Hepatocyte (in vitro differentiated cells): ENCODE data around the gene FAM241B. TPM values are rescaled to one million over a fixed set of nuclear protein-coding genes. Genes with fewer than 3 reads are reported as not detected.

Experiments
- DNase-seq: peaks from one replicate; pipeline ENCODE4 v3.0.0-alpha.2; 2016; ENCODE audit warnings: low spot score
- H2AFZ ChIP-seq: fragments of 200-600 bp; sonication (generic); 2 replicates; pipeline ENCODE4 v1.6.0; 2016; ENCODE audit warnings: antibody characterized with exemption, mild to moderate bottlenecking
- H3K27ac ChIP-seq: fragments of 200-600 bp; sonication (generic); 2 replicates; pipeline ENCODE4 v1.5.1; 2016; ENCODE audit warnings: mild to moderate bottlenecking
- H3K27me3 ChIP-seq: fragments of 200-600 bp; sonication (generic); 2 replicates; pipeline ENCODE4 v1.6.1; 2016
- H3K36me3 ChIP-seq: fragments of 200-600 bp; sonication (generic); replicated peaks from 2 replicates; pipeline ENCODE4 v1.5.1; 2016; ENCODE audit warnings: low read depth; ENCODE audit not compliant: insufficient read depth
- H3K4me1 ChIP-seq: fragments of 200-600 bp; sonication (generic); 2 replicates; pipeline ENCODE4 v1.5.1; 2016; ENCODE audit warnings: mild to moderate bottlenecking, moderate library complexity; ENCODE audit not compliant: insufficient read depth
- H3K4me2 ChIP-seq: fragments of 200-600 bp; sonication (generic); 2 replicates; pipeline ENCODE4 v1.6.0; 2016
- H3K4me3 ChIP-seq: fragments of 200-600 bp; sonication (generic); 2 replicates; pipeline ENCODE4 v1.5.1; 2016; ENCODE audit warnings: mild to moderate bottlenecking
- H3K79me2 ChIP-seq: fragments of 200-600 bp; sonication (generic); 2 replicates; pipeline ENCODE4 v1.6.0; 2017; ENCODE audit warnings: mild to moderate bottlenecking
- H3K9me2 ChIP-seq: fragments of 200-600 bp; sonication (generic); replicated peaks from 2 replicates; pipeline ENCODE4 v1.6.0; 2017; ENCODE audit warnings: mild to moderate bottlenecking; ENCODE audit not compliant: insufficient read depth
- H3K9me3 ChIP-seq: fragments of 200-600 bp; sonication (generic); 2 replicates; pipeline ENCODE4 v1.5.1; 2016; ENCODE audit warnings: low read depth, mild to moderate bottlenecking
- H4K20me1 ChIP-seq: fragments of 200-600 bp; sonication (generic); 2 replicates; pipeline ENCODE4 v1.6.0; 2016; ENCODE audit warnings: mild to moderate bottlenecking; ENCODE audit not compliant: insufficient read depth, poor library complexity, severe bottlenecking
- EZH2 ChIP-seq: fragments of 200-600 bp; sonication (generic); IDR thresholded peaks from 2 replicates; pipeline ENCODE4 v1.6.1; 2016; ENCODE audit warnings: antibody characterized with exemption, mild to moderate bottlenecking, borderline replicate concordance
- EZH2phosphoT487 ChIP-seq: fragments of 200-600 bp; sonication (generic); IDR thresholded peaks from one replicate; pipeline ENCODE4 v1.6.1; 2018; ENCODE audit warnings: antibody characterized with exemption, mild to moderate bottlenecking, low read depth, moderate library complexity; ENCODE audit not compliant: unreplicated experiment, severe bottlenecking
- WGBS: methylation state at CpG from one replicate; pipeline ENCODE4 v1.1.6; 2016; ENCODE audit warnings: low lambda C conversion rate; ENCODE audit errors: missing lambda C conversion rate; 5-methylcytosine and 5-hydroxymethylcytosine counted together
- polyA plus RNA-seq: library from polyadenylated mRNA; unstranded; fragments of >200 nt; fragmentation: Nextera tagmentation; extraction: Ambion mirVana; gene quantifications from 2 replicates; pipeline ENCODE4 v1.2.1, GENCODE V29; 2016
- total RNA-seq: library from RNA; depleted of rRNA; stranded (reverse); fragments of >200 nt; gene quantifications from 2 replicates; pipeline ENCODE4 v1.2.3, GENCODE V29; 2014
- TF ChIP-seq, protein P1 (sequence below): fragments of 200-600 bp; sonication (generic); IDR thresholded peaks from 2 replicates; pipeline ENCODE4 v1.5.1; 2016; ENCODE audit warnings: antibody characterized with exemption, mild to moderate bottlenecking; ENCODE audit not compliant: poor library complexity

The FAM241B gene
- total and polyA plus RNA-seq, 2 experiments from 2014 or later, result 3.7 to 13.7 TPM

DNA sequence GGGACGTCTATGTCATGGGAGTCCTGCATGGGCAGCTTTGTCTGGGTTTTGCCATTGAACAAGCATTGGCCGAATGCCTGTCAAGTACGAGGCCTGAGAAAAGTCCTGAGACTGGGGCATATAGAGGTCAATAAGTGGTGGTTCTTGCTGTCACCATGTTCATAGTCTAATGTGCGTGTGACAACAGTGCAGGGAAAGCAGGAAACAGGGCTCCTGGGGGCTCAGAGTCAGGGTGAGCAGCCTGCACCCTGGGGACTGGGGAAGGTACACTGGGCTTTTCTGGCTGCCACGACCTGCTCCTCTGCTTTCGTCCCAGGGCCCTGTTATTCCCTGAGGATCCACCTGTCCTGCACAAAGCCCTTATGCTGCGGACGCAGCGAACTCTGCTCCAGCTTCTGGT lies 21.3 kb downstream of the FAM241B start:
- Histone ChIP-seq H3K4me2 (no peak overlapping the region), H3K27me3 (no peaks in the 10 kb centered on the region), H2AFZ (no peak overlapping the region), H3K9me2 (no peaks in the 10 kb centered on the region), H3K27ac (no peak overlapping the region), H3K79me2 (no peaks in the 10 kb centered on the region), H4K20me1 (no peaks in the 10 kb centered on the region), H3K36me3 (no peaks in the 10 kb centered on the region), H3K9me3 (no peaks in the 10 kb centered on the region), H3K4me1 (no peaks in the 10 kb centered on the region), H3K4me3 (no peak overlapping the region)
- 77% methylated on average over 9 of the region's 9 CpGs for WGBS
- TF ChIP-seq, protein P1, sequence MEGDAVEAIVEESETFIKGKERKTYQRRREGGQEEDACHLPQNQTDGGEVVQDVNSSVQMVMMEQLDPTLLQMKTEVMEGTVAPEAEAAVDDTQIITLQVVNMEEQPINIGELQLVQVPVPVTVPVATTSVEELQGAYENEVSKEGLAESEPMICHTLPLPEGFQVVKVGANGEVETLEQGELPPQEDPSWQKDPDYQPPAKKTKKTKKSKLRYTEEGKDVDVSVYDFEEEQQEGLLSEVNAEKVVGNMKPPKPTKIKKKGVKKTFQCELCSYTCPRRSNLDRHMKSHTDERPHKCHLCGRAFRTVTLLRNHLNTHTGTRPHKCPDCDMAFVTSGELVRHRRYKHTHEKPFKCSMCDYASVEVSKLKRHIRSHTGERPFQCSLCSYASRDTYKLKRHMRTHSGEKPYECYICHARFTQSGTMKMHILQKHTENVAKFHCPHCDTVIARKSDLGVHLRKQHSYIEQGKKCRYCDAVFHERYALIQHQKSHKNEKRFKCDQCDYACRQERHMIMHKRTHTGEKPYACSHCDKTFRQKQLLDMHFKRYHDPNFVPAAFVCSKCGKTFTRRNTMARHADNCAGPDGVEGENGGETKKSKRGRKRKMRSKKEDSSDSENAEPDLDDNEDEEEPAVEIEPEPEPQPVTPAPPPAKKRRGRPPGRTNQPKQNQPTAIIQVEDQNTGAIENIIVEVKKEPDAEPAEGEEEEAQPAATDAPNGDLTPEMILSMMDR, result no peak
- TF ChIP-seq EZH2 (no peak), EZH2phosphoT487 (no peak)
- no peak for DNase-seq

DNA sequence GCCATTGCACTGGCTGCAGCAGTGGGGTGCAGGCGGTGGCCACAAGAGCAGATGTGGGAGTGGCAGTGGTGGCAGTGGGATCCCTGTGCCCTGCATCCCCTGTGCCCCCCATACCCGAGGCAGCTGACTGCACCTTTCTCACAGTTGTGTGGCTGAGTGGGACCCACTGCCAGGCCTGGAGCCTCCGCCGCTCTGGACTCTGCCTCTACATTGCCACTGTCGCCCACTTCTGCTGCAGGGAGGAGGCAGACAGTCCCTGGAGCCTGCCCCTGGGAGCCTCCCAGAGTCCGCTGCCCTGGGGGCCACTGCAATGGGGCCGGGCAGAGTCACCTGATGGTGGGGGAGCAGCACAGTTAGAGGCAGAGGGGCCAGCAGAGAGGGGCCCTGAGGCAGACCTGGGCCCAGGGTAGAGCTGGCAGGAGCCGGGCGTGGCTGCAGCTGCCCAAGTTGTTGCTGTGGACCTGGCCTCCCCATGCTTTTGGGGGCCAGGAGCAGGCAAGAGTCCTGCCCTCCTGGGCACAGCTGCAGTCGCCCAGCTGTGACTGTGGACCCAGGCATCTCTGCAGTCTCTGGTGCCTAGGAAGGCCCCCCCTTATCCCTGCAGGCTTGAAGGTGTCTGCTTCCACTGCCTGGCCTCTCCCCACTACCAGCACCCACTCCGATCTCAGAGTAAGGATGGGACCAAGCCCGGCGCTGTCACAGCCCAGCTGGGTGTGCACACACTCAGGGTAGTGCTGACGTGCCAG lies 22.2 kb downstream of the FAM241B start:
- no peak for TF ChIP-seq EZH2phosphoT487
- TF ChIP-seq, protein P1, result no peak
- no peak for TF ChIP-seq EZH2
- Histone ChIP-seq H3K4me2 (no peak overlapping the region), H3K27me3 (no peaks in the 10 kb centered on the region), H3K36me3 (no peaks in the 10 kb centered on the region), H2AFZ (no peak overlapping the region), H3K9me3 (no peaks in the 10 kb centered on the region), H3K4me1 (no peaks in the 10 kb centered on the region), H3K27ac (no peak overlapping the region), H3K4me3 (no peak overlapping the region), H3K9me2 (no peaks in the 10 kb centered on the region), H4K20me1 (no peaks in the 10 kb centered on the region), H3K79me2 (no peaks in the 10 kb centered on the region)
- no peak for DNase-seq
- WGBS, result 87% methylated on average over 14 of the region's 14 CpGs

DNA sequence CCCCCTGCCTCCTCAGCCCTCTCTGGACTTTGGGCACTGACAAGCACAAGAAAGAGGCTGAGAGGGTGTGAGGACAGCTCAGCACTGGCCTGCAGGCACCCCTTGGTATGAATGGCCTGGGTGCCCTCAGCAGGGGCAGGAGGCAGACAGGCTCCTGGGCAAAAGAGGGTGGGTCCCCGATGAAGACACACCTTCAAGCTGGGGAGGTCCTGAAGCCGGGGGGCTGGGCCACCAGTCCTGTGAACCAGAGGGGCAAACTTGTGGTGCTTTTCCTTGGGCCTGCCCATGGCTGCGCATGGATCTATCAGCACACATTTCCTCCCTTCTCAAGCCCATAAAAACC lies 22.8 kb downstream of the FAM241B start:
- WGBS, result 87% methylated on average over 3 of the region's 3 CpGs
- H2AFZ ChIP-seq, result no peak overlapping the region
- DNase-seq, result no peak
- no peaks in the 10 kb centered on the region for H3K9me3 ChIP-seq
- no peaks in the 10 kb centered on the region for H3K4me1 ChIP-seq
- H3K4me2 ChIP-seq, result no peak overlapping the region
- H3K36me3 ChIP-seq, result no peaks in the 10 kb centered on the region
- no peaks in the 10 kb centered on the region for H4K20me1 ChIP-seq
- H3K4me3 ChIP-seq, result no peak overlapping the region
- H3K27me3 ChIP-seq, result no peaks in the 10 kb centered on the region
- H3K9me2 ChIP-seq, result no peaks in the 10 kb centered on the region
- H3K27ac ChIP-seq, result no peak overlapping the region
- no peaks in the 10 kb centered on the region for H3K79me2 ChIP-seq
- TF ChIP-seq EZH2phosphoT487 (no peak), EZH2 (no peak)
- TF ChIP-seq, protein P1, result no peak

DNA sequence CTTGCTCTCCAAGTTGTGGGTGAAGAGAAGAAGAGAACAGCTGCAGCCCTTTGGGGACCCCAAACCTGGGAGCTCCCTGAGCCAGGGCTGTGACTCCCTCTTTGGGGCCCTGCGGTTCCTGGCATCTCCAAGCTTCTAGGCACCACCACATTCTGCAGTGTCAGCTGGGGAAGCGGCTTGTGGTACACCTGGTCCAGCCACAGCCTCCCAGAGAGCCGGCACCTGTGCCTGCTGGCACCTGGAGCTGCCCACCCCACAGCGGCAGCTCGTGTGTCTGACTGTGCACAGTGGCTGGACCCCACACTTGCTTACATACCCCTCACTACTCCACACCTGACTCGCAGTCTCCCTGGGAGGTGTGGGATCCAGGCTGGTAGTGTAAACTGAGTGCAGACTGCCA lies 23.5 kb downstream of the FAM241B start:
- Histone ChIP-seq H3K27me3 (no peaks in the 10 kb centered on the region), H3K36me3 (no peaks in the 10 kb centered on the region), H4K20me1 (no peaks in the 10 kb centered on the region), H3K79me2 (no peaks in the 10 kb centered on the region), H3K4me3 (no peak overlapping the region), H2AFZ (no peak overlapping the region), H3K4me1 (no peaks in the 10 kb centered on the region), H3K4me2 (no peak overlapping the region), H3K27ac (no peak overlapping the region), H3K9me3 (no peaks in the 10 kb centered on the region), H3K9me2 (no peaks in the 10 kb centered on the region)
- DNase-seq, result no peak
- WGBS, result 90% methylated on average over 6 of the region's 6 CpGs
- TF ChIP-seq, protein P1, result no peak
- TF ChIP-seq EZH2phosphoT487 (no peak), EZH2 (no peak)
